ENCODE results near the gene PGS1. TPM values are rescaled to one million over a fixed set of nuclear protein-coding genes. Genes with fewer than 3 reads are reported as not detected.

The PGS1 gene
- polyA plus RNA-seq, 1 donor = 29.7 TPM

DNA sequence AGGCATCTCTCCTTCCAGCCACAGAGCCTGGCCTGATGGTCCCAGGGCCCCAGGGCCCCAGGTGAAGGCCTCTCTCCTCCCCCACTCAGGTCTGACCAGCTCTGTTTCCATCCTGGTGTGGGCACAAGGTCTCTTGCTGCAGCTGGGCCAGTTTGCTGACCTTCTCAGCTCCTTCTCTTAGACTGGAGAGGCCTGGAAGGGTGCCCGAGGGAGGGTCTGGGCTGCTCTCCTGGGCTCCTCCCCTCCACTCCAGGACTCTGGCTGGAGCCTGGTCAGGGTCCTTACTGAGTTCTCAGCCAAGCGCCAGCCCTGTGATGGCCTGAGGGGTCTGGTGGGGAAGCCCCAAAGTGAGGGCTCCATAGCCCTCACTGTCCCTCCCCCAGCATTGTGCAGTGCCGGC is 31.0 kb upstream of the PGS1 start:
- DNase-seq = no peak

DNA sequence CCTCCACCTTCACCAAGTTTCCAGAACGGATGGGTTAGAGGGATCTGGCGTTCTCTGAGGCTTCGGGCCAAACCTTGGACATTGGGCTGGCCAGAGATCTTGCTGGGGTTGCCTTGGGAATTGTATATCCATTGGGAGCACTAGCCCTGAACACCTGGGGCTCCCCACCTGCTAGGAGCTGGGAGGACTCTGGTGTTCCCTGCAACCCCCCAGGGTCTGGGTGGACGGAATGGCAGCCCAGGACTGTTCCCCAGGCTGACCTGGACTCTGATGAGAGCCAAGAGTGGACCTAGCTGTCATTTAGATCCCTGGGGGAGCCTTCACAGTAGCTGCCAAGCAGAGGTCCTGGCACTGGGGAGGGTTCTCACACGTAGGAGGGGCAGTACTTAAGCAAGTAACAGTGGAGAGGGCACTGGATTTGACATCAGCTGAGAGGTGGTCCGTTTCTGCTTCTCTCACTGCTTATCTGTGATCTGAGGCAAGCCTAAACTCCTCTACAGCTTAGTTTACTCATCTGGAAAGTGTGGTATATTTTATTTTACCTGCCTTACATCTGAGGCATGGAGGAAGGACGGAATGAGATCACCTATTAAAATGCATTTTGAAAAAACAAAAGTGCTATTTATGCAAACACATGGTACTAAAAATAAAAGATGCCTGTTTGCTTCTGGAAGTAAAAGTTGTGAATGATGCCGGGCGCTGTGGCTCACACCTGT is 30.2 kb upstream of the PGS1 start:
- DNase-seq = no peak

DNA sequence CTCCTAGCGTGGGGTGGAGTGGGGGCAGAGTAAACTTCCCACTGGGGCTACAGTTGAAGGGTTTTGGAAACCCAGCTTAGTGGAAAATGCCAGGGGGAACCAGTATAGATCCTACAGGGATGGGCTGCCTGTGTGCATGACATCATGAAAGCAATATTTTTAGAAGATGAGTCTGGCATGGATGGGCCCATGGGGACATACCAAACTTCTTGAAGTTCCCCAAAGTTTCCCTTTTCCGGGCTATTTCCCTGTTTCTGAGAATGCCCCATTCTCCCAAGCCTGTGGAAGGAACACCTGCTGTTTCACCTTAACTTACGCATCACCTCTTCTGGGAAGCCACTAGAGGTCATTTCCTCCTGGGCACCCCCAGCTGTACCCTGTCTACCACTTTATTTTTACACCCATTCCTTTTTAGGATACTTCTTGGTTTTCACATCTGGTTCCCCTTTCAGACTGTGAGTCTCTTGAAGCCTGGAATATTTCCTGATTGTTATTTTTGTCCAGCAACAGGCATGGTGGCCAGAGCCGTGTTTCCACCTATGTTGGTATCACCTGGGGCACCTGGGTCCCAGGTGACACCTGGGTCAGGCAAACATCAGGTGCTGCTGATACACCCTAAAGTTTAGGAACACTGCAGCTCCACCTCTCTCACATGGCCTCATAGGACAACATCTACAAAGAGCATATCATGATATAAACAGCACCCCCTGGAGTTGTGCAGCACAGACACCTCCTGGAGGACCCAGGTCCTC is 28.4 kb upstream of the PGS1 start:
- no peak for DNase-seq

DNA sequence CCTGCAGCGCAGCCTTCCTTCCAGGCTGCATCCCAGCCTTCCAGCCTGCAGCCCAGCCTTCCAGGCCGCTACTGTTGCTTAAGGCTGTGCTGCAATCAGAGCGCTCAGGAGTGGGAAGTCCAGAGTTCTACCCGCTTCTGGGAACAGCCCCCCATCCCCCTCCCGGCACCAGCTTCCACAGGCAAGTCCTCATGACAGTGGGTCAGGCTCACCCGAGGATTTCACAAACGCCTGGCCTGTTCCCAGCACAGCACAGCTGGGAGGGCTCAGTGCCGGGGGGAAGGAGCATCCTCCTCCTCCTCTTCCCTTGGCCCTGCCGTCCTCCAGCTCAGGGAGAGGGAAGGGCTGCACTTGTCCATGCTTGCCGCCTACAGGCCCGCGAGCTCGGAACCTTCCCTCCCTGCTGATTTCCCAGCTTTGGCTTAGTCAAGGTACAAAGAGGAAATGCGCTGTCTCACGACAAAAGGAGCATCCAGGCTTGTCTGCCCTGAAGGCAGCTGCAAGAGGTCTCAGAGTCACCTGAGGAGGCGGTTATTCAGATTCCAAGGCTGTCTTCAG is 26.9 kb upstream of the PGS1 start:
- peak; percentile 87 for DNase-seq

DNA sequence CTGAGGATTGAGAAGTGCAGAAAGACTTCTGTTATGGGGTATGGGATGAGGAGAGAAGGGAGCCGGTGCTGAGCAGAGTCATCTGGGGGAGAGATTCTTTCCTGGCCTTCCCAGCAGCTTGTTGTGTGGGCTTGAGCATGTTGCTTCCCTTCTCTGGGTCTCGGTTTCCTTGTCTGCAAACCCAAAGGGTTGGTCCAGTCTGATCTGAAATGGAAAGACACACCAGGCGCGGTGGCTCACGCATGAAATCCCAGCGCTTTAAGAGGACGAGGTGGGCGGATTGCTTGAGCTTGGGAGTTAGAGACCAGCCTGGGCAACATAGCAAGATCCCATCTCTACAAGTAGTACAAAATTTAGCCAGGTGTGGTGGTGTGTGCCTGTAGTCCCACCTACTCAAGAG is 24.6 kb upstream of the PGS1 start:
- DNase-seq = no peak

DNA sequence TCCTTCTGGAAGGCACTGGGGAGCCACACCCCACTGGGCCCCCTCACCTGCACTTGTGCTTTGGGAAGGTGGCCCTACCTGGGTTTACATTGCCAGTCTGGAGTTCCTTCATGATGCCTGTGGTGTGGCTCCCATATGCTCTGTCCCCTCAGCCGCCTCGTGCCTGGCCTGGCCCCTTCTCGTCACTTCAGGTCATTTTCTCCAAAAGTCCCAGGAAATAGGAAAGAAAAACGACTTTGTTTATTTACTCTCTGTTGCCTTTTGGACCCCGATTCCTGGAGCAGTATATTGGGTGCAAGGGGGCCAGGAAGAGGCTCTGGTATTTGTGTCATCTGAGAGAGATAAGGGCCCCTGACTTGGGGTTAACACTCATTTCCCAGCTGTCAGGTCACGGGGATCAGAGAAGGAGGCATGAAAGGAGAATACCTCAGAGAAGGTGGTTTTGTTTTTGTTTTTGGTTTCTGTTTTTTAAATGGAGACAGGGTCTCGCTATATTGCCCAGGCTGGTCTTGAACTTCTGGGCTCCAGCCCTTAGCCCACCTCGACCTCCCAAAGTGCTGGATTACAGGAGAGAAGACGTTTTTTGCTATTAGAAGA is 23.3 kb upstream of the PGS1 start:
- no peak for DNase-seq

DNA sequence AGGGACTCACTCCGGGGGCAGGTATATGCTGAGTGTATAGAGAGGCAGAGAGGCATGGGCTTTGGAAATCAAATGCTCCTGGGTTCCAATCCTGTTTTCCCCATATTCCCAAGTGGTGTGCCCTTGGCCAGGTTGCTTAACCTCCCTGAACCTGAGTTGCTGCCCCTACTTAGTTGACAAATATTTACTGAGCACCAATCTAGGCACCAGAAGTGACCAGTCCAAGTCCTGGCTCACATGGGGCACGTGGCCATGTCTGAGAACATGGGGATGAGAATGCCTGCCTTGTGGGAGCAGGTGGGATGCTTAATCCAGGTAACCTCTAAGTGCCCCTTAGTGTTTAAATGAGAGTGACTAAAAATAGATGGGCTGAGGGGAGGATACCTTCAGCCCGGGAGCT is 22.7 kb upstream of the PGS1 start:
- DNase-seq = no peak

DNA sequence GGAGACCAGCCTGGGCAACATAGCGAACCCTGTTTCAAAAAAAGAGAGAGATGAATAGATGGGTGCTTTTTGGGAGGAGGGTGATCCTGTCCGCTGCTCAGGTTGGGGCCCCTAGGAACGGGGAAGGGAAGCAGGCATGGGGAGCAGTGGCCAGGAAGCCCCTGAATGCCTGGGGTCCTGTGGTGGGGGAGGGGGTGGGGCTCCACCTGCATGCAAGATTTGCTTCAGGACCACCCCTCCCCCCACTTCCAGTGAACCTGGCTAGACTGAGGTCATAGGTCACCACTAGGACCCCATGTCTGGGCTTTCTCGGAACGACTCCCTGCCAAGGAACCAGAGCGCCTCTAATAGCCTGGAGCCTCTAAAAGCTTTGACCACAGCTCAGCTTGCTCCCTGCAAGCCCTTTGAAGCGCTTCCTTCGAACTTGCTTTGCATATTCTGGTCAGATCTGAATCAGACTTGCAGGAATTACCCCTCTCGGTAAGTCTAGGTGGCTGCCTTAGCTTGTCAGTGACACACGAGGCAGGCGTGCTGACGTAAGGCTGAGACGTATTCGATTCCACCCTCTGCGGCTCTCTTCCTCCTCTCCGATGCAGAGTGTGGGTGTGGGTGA is 22.2 kb upstream of the PGS1 start:
- no peak for DNase-seq

DNA sequence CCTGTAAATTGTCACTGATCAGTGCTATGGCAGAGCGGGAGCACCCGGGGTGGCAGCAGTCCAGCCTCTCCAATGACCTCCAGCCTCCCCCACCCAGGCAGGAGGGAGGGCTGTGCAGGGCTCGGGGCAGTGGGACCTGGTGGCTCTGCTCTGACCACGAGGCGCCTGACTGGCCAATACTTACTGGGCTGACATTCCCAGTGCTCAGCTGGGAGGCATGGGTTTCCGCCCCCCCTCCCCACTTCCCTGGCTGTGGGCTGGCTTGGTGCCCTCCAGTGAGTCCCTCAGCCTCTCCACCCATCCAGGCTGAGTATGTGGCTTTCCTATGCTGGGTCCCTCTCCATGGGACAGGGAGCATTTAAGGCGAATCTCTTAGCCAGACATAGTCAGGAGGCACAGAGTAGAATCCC is 21.3 kb upstream of the PGS1 start:
- no peak for DNase-seq

DNA sequence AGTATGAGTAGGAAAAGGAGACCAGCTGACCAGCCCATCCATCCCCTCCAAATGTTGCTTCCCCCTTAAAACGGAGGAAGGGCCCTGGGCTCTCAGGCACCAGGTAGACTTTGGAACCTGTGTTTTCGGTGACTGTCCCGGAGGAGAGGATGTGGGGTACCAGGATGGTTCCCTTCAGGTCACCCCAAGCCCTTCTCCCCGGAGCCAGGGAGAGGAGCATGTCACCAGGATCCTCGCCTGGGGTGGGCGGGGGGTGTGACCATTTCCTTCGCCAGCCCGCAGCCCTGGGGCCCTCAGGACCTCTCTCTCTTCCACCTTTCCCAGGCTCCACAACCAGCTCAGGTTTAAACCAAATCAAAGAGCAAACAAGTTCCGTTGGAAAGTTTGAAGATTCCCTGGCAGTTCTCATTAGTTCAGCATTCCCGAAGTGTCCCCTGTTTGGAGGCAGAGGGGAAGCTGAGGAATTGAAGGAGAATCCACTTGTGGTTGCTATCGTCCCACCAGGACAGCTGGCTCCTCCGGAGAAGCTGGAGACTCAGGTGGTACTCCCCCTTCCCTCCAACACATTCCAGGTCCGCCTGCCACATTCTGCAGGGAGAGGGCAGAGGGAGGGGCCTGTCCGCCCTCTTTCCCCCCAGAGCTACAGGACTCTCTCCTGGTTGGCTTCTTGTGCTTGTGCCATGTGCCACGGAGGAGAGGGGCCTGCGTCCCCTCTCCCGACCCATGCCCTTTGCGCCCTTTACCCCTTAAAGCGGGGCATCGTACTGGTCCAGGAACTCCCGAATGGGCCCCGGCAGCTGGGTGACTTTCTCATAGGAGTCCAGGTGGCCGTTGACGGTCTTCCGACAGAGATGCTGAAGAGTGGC is 20.5 kb upstream of the PGS1 start:
- no peak for DNase-seq

DNA sequence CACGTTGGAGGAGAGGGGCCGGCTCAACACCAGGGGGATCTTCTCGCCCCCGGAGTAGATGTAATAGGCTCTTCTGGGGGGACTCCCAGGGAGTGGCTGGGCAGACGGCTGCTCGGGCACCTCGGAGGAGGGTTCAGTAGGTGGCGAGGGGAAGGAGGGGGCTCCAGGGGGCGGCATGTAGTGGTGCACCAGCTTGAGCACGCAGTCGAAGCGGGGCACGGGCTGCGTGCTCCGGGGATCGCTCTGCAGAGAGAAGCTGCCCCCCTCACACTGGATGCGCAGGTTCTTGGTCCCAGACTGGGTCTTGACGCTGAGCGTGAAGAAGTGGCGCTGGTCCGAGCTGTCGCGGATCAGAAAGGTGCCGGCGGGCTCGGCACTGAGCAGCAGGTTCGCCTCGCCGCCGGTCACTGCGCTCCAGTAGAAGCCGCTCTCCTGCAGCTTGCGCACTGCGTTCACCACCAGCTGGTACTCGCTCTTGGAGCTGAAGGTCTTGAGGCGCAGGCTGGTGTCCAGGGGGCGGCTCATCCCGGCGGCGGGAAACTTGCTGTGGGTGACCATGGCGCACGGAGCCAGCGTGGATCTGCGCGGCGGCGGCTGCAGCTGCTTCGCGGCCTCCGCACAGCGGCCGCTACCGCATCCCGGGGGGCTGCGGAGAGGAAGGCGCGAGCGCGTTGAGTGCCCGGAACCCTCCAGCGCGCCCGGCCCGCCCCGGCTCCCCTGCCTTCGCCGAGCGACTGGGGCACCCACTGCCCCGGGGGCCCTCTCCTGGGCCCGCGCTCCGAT is 19.7 kb upstream of the PGS1 start:
- no peak for DNase-seq

DNA sequence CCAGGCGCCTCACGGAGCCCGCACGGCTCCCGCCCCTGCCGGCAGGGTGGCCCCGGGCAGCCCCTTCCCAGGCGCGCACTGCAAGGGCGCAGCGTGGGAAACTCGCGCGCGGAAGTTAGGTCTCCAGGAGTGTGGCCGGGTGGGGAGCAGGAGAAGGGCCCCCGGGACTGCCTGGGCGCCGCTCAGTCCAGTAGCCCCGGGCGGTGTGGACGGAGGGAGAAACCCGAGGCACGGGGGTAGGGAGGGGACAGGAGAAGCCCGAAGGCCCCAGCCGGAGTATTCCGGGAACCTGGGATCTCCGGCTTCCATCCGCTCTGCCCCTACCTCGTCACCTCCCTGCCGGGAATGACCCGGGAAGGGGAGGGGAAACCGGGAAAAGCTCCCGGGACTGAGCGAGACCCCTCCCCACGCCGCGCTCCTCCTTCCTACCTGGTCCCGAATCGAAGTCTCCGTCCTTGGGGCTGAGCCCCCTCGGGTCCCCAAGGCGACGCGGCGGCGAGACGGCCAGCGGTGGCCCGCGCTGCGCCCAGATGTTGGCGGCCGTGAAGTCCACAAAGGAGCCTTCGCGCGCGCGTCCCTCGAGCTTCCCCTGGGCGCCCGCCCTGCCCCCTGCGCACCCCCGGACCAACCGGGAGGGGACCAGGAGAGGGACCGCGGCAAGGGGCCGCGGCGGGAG is 19.0 kb upstream of the PGS1 start:
- DNase-seq = no peak

DNA sequence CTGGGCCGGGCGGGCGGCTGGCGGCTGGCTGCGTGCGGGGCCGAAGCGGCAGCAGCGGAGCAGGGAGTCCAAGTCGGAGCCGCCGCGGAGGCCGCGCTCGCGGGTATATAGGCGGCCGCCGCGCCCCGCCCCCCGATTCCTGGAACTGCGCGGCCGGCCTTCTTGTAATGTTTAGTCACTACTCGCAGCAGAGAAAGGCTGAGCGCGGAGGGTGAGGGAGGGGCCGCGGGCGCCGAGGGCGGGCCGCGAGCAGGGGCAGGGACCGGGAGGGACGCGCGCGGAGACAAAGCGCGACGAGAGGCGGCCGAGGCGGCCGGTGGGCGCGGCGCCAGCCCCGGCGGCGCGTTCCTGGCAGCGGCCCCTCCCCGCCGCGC is 18.5 kb upstream of the PGS1 start, which contains the start of gene SOCS3:
Gene SOCS3 (minus strand): TSS at position 81 of the 374 bp plus-strand sequence. CDS start 982 bp downstream, outside the sequence.
- DNase-seq = peak; percentile 96

DNA sequence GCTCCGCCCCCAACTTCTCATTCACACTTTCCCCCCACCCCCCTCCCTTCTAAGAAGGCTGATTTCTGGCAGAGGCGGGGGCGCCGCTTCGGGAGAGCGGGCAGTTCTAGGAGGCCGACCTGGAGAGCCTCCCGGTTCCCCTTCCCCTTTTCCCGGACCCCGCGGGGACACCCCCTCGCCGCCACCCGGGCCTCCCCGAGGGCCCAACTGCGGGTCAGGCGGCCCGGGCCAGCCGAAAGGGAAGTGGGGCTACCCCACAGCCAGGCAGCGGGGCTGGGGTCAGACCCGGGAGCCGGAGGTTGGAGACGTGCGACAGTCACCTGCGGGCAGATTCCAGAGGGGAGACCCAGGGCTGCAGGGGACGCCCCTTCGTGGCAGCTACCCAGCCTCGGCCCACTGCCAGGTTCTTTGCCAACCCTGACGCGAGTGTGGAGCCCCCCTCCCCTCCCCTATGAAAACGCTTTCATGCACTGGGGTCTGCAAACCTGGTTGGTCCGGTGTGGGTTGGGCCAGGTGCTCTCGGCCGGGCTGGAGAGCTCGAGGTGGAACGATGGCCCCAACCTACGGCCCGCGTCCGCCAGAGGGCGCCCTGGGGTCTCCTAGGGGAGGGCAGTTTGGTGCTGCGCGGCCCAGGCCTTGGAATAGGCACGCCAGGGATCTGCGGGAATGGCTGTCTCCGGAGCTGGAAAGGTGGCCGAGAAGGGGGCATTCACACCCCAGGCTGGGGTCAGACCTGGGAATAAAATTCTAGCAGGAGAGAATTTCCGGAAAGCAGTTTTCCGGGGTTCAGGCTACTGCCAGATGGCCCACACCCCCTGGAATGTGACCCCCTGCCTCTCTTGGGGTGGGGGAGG is 17.9 kb upstream of the PGS1 start:
- DNase-seq = peak; percentile 83

DNA sequence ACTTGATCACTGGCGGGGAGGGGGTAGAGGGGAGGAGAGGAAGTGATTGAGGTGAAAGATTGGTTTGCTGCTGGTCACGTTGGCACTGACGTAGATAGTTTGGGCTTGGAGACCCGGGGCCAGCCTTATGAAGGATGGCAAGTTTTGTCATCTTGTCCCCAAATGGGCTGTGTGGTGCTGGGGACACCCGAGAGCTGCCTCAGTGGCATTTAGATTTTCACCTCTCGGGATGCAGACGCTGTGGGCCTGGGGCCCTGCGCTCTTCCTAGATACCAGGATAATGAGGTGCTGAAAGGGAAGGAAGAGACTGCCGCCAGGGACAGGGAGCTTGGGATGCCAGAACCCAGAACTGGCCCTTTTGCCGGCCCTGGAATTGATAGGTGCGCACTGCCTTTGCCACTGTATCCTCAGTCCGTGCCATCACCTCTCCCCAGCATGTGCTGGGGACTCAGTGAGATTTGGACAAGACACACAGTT is 17.2 kb upstream of the PGS1 start:
- DNase-seq = no peak

DNA sequence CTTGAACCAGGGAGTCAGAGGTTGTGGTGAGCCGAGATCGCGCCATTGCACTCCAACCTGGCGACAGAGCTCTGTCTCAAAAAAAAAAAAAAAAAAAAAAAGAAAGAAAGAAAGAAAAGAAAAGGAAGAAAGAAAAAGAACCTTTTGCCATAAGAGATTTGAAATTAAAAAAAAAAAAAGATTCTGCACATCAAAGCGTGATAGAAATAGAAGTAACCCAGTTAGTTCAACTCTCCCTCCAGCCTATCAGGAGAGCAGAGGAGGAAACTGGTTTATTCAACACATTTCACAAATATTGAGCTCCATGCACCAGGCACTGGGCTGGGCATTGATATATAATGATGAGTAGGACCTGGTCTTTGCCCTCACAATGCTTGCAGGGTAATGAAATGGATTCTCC is 16.2 kb upstream of the PGS1 start:
- no peak for DNase-seq

DNA sequence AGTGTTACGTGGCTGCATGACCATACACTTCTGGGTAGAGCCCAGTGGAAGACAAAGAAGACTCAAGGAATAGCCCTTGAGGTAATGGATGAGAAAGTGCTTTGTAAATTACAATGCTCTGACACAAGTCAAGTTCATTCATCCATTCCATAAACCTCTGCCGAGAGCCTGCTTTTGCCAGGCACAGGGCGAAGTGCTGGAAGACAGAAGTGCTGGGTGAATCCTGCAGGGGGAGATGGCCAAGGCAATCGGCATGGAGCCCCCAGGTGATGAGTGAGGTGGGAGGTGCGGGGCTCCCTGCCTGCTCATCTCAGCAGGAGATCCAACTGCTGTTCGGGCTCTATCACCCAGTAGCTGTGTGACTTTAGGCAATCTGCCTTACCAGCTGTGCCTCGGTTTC is 15.8 kb upstream of the PGS1 start:
- DNase-seq = no peak

DNA sequence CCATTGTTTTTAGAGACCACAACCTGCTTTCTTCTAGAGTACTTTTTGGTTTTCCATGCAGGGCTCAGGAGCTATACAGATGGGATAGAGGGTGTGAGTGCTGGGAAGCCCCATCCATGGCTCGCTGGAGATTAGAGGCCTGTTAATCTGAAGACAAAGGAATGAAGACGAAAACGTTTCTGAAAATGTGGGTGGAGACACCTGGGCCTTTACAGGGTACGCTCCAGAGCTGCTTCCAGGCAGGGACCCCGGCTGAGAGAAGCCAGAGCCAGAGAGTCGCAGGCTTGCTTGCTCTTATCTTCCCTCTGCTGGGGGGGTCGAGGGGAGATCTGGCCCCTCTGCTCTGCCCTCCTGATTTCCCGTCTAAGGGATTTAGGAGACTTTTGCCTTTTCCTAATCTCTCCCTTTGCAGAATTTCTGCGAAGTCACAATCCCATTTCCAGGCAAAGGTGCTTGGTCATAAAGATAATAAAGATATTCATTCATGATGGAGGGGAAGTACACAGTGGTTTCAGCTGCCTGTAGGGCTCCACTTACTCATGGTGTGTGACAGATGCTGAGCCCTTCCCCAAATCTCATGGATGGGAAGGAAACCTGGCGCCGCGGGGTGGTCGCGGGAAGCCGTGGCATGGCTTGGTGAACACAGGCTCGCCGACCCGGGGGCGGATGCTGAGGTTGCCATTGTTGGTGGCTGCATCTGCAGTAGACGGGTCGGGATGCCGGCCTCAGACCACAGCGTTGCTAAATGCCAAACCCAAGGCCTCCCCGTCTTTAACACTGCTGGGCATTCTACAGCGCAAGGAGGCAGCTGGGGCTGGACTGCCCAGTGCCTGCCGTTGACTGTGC is 13.8 kb upstream of the PGS1 start:
- no peak for DNase-seq
